HEK293 (cell line): Measurements from ENCODE around the gene JPH3.

ENCODE experiments used
- ATF2 ChIP-seq: fragments of 450-650 bp; formaldehyde crosslinking; IDR thresholded peaks from 2 replicates; pipeline ENCODE4 v1.5.1; 2016; ENCODE audit warnings: missing biosample characterization, missing genetic modification characterization, low read depth
- CTCF ChIP-seq: fragments of 450-650 bp; formaldehyde crosslinking; IDR thresholded peaks from 2 replicates; pipeline ENCODE4 v1.5.1; 2016; ENCODE audit warnings: missing biosample characterization, missing genetic modification characterization
- YY1 ChIP-seq: fragments of 450-650 bp; formaldehyde crosslinking; IDR thresholded peaks from 2 replicates; pipeline ENCODE4 v1.5.1; 2018; ENCODE audit warnings: missing biosample characterization, missing genetic modification characterization
- ZBTB7A ChIP-seq: fragments of 450-650 bp; formaldehyde crosslinking; IDR thresholded peaks from 2 replicates; pipeline ENCODE4 v1.5.1; 2016; ENCODE audit warnings: low read depth, missing biosample characterization, missing genetic modification characterization
- ZNF146 ChIP-seq: fragments of 450-650 bp; formaldehyde crosslinking; IDR thresholded peaks from 2 replicates; pipeline ENCODE4 v1.5.1; 2016; ENCODE audit warnings: missing biosample characterization, missing genetic modification characterization
- ZNF175 ChIP-seq: fragments of 450-650 bp; formaldehyde crosslinking; IDR thresholded peaks from 2 replicates; pipeline ENCODE4 v1.5.1; 2016; ENCODE audit warnings: missing biosample characterization, missing genetic modification characterization
- ZNF274 ChIP-seq, 2 experiments: fragments of 200-500 bp in 1 of 2; fragments of 450-650 bp in 1 of 2; sonication (Bioruptor generic) in 1 of 2; formaldehyde crosslinking in 1 of 2; IDR thresholded peaks; 2 replicates each; pipeline versions ENCODE4 v1.5.1 to v1.6.1; 2014 to 2016; ENCODE audit warnings: borderline replicate concordance in 1 of 2, inconsistent platforms in 1 of 2, low read length in 1 of 2, missing biosample characterization in 1 of 2, missing genetic modification characterization in 1 of 2
- ZNF558 ChIP-seq: fragments of 450-650 bp; formaldehyde crosslinking; IDR thresholded peaks from 2 replicates; pipeline ENCODE4 v1.5.1; 2016; ENCODE audit warnings: missing biosample characterization, missing genetic modification characterization
- ZNF670 ChIP-seq: fragments of 450-650 bp; formaldehyde crosslinking; IDR thresholded peaks from 2 replicates; pipeline ENCODE4 v1.5.1; 2016; ENCODE audit warnings: missing biosample characterization, missing genetic modification characterization, low read depth

GRCh38 chr16:87562201-87562600 lies 40.1 kb upstream of the JPH3 start:
- TF ChIP-seq CTCF (tag by site-specific recombination) (no peak), ZNF670 (tag by site-specific recombination) (no peak), YY1 (no peak), ZNF274 (IDR thresholded peaks at IDR 0.05; ENCODE audit: low read length) (no peak), ZNF274 (tag by site-specific recombination; IDR thresholded peaks at IDR 0.05; ENCODE audit: borderline replicate concordance) (no peak), ATF2 (tag by site-specific recombination) (no peak), ZBTB7A (no peak), ZNF558 (tag by site-specific recombination) (no peak), ZNF175 (no peak), ZNF146 (tag by site-specific recombination) (no peak)
